NB4 (cell line): ENCODE data around the gene SMAD4.

Source experiments
- CTCF ChIP-seq: IDR thresholded peaks from one replicate; pipeline ENCODE4 v1.5.1; 2012; ENCODE audit warnings: low read depth, low read length
- POLR2A ChIP-seq: IDR thresholded peaks from 2 replicates; pipeline ENCODE4 v1.6.1; 2011; ENCODE audit warnings: mild to moderate bottlenecking; ENCODE audit not compliant: insufficient read length; ENCODE audit errors: extremely low read depth

GRCh38 chr18:51089691-51090090 is 59.7 kb downstream of the SMAD4 start:
- TF ChIP-seq CTCF (no peak), POLR2A (no peak)
